ENCODE data around the gene CGREF1.

CGREF1 gene

GRCh38 chr2:27150639-27151230 lies 31.8 kb upstream of the CGREF1 start:
- Histone ChIP-seq H3K27ac (ENCODE audit: low read depth, low read length) (no peak overlapping the region), H3K36me3 (ENCODE audit: control insufficient read depth, insufficient read depth, low read length) (no peaks in the 10 kb centered on the region), H3K27me3 (ENCODE audit: control insufficient read depth, insufficient read depth, low read length) (no peaks in the 10 kb centered on the region), H3K4me1 (ENCODE audit: control insufficient read depth, insufficient read depth, low read length) (no peaks in the 10 kb centered on the region), H3K9ac (ENCODE audit: low read length) (no peak overlapping the region), H3K9me3 (ENCODE audit: control insufficient read depth, insufficient read depth, low read depth, low read length) (no peaks in the 10 kb centered on the region), H3K4me3 (ENCODE audit: low read depth, low read length) (no peak overlapping the region)

- Histone ChIP-seq H3K4me1 (ENCODE audit: control insufficient read depth, insufficient read depth, low read length) (no peaks in the 10 kb centered on the region), H3K36me3 (ENCODE audit: control insufficient read depth, insufficient read depth, low read length) (no peaks in the 10 kb centered on the region), H3K9ac (ENCODE audit: low read length) (no peak overlapping the region), H3K4me3 (ENCODE audit: low read depth, low read length) (no peak overlapping the region), H3K27me3 (ENCODE audit: control insufficient read depth, insufficient read depth, low read length) (no peaks in the 10 kb centered on the region), H3K27ac (ENCODE audit: low read depth, low read length) (no peak overlapping the region), H3K9me3 (ENCODE audit: control insufficient read depth, insufficient read depth, low read depth, low read length) (no peaks in the 10 kb centered on the region)
Observed at GRCh38 chr2:27149570-27150405, 30.9 kb upstream of the CGREF1 start.

- Histone ChIP-seq H3K27ac (ENCODE audit: low read depth, low read length) (no peak within 1 kb of the TSS), H3K36me3 (ENCODE audit: control insufficient read depth, insufficient read depth, low read length) (no peaks in the 10 kb centered on the region), H3K4me3 (ENCODE audit: low read depth, low read length) (no peak within 1 kb of the TSS), H3K4me1 (ENCODE audit: control insufficient read depth, insufficient read depth, low read length) (no peaks in the 10 kb centered on the region), H3K9ac (ENCODE audit: low read length) (no peak within 1 kb of the TSS), H3K9me3 (ENCODE audit: control insufficient read depth, insufficient read depth, low read depth, low read length) (no peaks in the 10 kb centered on the region), H3K27me3 (ENCODE audit: control insufficient read depth, insufficient read depth, low read length) (no peaks in the 10 kb centered on the region)
Observed at GRCh38 chr2:27148801-27149439, 30.0 kb upstream of the CGREF1 start, which contains the start of gene TCF23. Gene TCF23, plus strand, starts transcription at chr2:27149004. Its CDS starts 130 bp downstream, at chr2:27149134.

GRCh38 chr2:27147935-27148334 lies 29.0 kb upstream of the CGREF1 start:
- no peak overlapping the region for H3K27ac ChIP-seq (ENCODE audit: low read depth, low read length)
- no peak overlapping the region for H3K4me3 ChIP-seq (ENCODE audit: low read depth, low read length)
- no peaks in the 10 kb centered on the region for H3K9me3 ChIP-seq (ENCODE audit: control insufficient read depth, insufficient read depth, low read depth, low read length)
- peaks cover 4% of the 10 kb centered on the region; the same call in 1 of the 2 replicates for H3K27me3 ChIP-seq (ENCODE audit: control insufficient read depth, insufficient read depth, low read length)
- H3K4me1 ChIP-seq (ENCODE audit: control insufficient read depth, insufficient read depth, low read length), result no peaks in the 10 kb centered on the region
- H3K36me3 ChIP-seq (ENCODE audit: control insufficient read depth, insufficient read depth, low read length), result no peaks in the 10 kb centered on the region
- H3K9ac ChIP-seq (ENCODE audit: low read length), result no peak overlapping the region

GRCh38 chr2:27145682-27146081 lies 26.8 kb upstream of the CGREF1 start:
- H3K4me3 ChIP-seq (ENCODE audit: low read depth, low read length), result no peak overlapping the region
- H3K27ac ChIP-seq (ENCODE audit: low read depth, low read length), result no peak overlapping the region
- no peaks in the 10 kb centered on the region for H3K36me3 ChIP-seq (ENCODE audit: control insufficient read depth, insufficient read depth, low read length)
- no peak overlapping the region for H3K9ac ChIP-seq (ENCODE audit: low read length)
- no peaks in the 10 kb centered on the region for H3K4me1 ChIP-seq (ENCODE audit: control insufficient read depth, insufficient read depth, low read length)
- peaks cover 9% of the 10 kb centered on the region; the same call in 1 of the 2 replicates for H3K27me3 ChIP-seq (ENCODE audit: control insufficient read depth, insufficient read depth, low read length)
- no peaks in the 10 kb centered on the region for H3K9me3 ChIP-seq (ENCODE audit: control insufficient read depth, insufficient read depth, low read depth, low read length)

GRCh38 chr2:27143285-27143684 lies 24.4 kb upstream of the CGREF1 start:
- H3K4me3 ChIP-seq (ENCODE audit: low read depth, low read length), result no peak overlapping the region
- H3K4me1 ChIP-seq (ENCODE audit: control insufficient read depth, insufficient read depth, low read length), result no peaks in the 10 kb centered on the region
- H3K9me3 ChIP-seq (ENCODE audit: control insufficient read depth, insufficient read depth, low read depth, low read length), result no peaks in the 10 kb centered on the region
- no peak overlapping the region for H3K9ac ChIP-seq (ENCODE audit: low read length)
- H3K36me3 ChIP-seq (ENCODE audit: control insufficient read depth, insufficient read depth, low read length), result no peaks in the 10 kb centered on the region
- H3K27ac ChIP-seq (ENCODE audit: low read depth, low read length), result no peak overlapping the region
- H3K27me3 ChIP-seq (ENCODE audit: control insufficient read depth, insufficient read depth, low read length), result peaks cover 10% of the 10 kb centered on the region; the same call in 1 of the 2 replicates

- Histone ChIP-seq H3K9ac (ENCODE audit: low read length) (no peak within 1 kb of the TSS), H3K4me3 (ENCODE audit: low read depth, low read length) (no peak within 1 kb of the TSS), H3K4me1 (ENCODE audit: control insufficient read depth, insufficient read depth, low read length) (no peaks in the 10 kb centered on the region), H3K27me3 (ENCODE audit: control insufficient read depth, insufficient read depth, low read length) (peaks cover 12% of the 10 kb centered on the region; the same call in 1 of the 2 replicates), H3K36me3 (ENCODE audit: control insufficient read depth, insufficient read depth, low read length) (no peaks in the 10 kb centered on the region), H3K27ac (ENCODE audit: low read depth, low read length) (no peak within 1 kb of the TSS), H3K9me3 (ENCODE audit: control insufficient read depth, insufficient read depth, low read depth, low read length) (no peaks in the 10 kb centered on the region)
Observed at GRCh38 chr2:27139310-27139709, 20.4 kb upstream of the CGREF1 start, which contains the start of gene PRR30. Gene PRR30, minus strand, starts transcription at chr2:27139410. Its CDS starts 1,081 bp downstream, at chr2:27138329.

GRCh38 chr2:27138111-27138510 lies 19.2 kb upstream of the CGREF1 start:
- Histone ChIP-seq H3K27me3 (ENCODE audit: control insufficient read depth, insufficient read depth, low read length) (peaks cover 9% of the 10 kb centered on the region; the same call in 1 of the 2 replicates), H3K4me1 (ENCODE audit: control insufficient read depth, insufficient read depth, low read length) (peaks cover 6% of the 10 kb centered on the region; the same call in 1 of the 2 replicates), H3K27ac (ENCODE audit: low read depth, low read length) (no peak overlapping the region), H3K36me3 (ENCODE audit: control insufficient read depth, insufficient read depth, low read length) (no peaks in the 10 kb centered on the region), H3K4me3 (ENCODE audit: low read depth, low read length) (no peak overlapping the region), H3K9ac (ENCODE audit: low read length) (no peak overlapping the region), H3K9me3 (ENCODE audit: control insufficient read depth, insufficient read depth, low read depth, low read length) (no peaks in the 10 kb centered on the region)

GRCh38 chr2:27137322-27137935 lies 18.5 kb upstream of the CGREF1 start:
- H3K36me3 ChIP-seq (ENCODE audit: control insufficient read depth, insufficient read depth, low read length), result peaks cover 6% of the 10 kb centered on the region

GRCh38 chr2:27136751-27137150 lies 17.8 kb upstream of the CGREF1 start:
- no peak overlapping the region for H3K9ac ChIP-seq (ENCODE audit: low read length)
- H3K36me3 ChIP-seq (ENCODE audit: control insufficient read depth, insufficient read depth, low read length), result peaks cover 13% of the 10 kb centered on the region
- H3K27ac ChIP-seq (ENCODE audit: low read depth, low read length), result no peak overlapping the region
- no peak overlapping the region for H3K4me3 ChIP-seq (ENCODE audit: low read depth, low read length)
- no peaks in the 10 kb centered on the region for H3K9me3 ChIP-seq (ENCODE audit: control insufficient read depth, insufficient read depth, low read depth, low read length)
- peaks cover 6% of the 10 kb centered on the region; the same call in 1 of the 2 replicates for H3K4me1 ChIP-seq (ENCODE audit: control insufficient read depth, insufficient read depth, low read length)
- peaks cover 3% of the 10 kb centered on the region; the same call in 1 of the 2 replicates for H3K27me3 ChIP-seq (ENCODE audit: control insufficient read depth, insufficient read depth, low read length)

More at GRCh38 chr2:27137322-27137935, 18.5 kb upstream of the CGREF1 start:
- H3K9me3 ChIP-seq (ENCODE audit: control insufficient read depth, insufficient read depth, low read depth, low read length), result no peaks in the 10 kb centered on the region
- H3K27me3 ChIP-seq (ENCODE audit: control insufficient read depth, insufficient read depth, low read length), result peaks cover 7% of the 10 kb centered on the region; the same call in 1 of the 2 replicates
- peaks cover 6% of the 10 kb centered on the region; the same call in 1 of the 2 replicates for H3K4me1 ChIP-seq (ENCODE audit: control insufficient read depth, insufficient read depth, low read length)
- H3K27ac ChIP-seq (ENCODE audit: low read depth, low read length), result no peak overlapping the region
- no peak overlapping the region for H3K9ac ChIP-seq (ENCODE audit: low read length)
- no peak overlapping the region for H3K4me3 ChIP-seq (ENCODE audit: low read depth, low read length)

All from HUES6 (cell line).